HepG2 (cell line): ENCODE data around the gene COA1. TPM values are rescaled to one million over a fixed set of nuclear protein-coding genes. Genes with fewer than 3 reads are reported as not detected.

Experiments
- ARID3A ChIP-seq: IDR thresholded peaks from 2 replicates; pipeline ENCODE4 v1.6.1; 2012; ENCODE audit warnings: low read depth, low read length, improper control_type of control experiment
- ARNT ChIP-seq: fragments of 450-650 bp; IDR thresholded peaks from 2 replicates; pipeline ENCODE4 v1.6.1; 2017
- CEBPZ ChIP-seq: IDR thresholded peaks from 2 replicates; pipeline ENCODE4 v1.6.1; 2012; ENCODE audit warnings: low read length, improper control_type of control experiment
- CREM ChIP-seq, 2 experiments: sonication (generic) in 1 of 2; formaldehyde crosslinking in 1 of 2; IDR thresholded peaks; 2 replicates each; pipeline versions ENCODE4 v1.4.0 to v1.6.1; 2016 to 2020; ENCODE audit warnings: antibody characterized with exemption in 1 of 2, mild to moderate bottlenecking in 1 of 2, missing genetic modification reagents in 1 of 2
- DRAP1 ChIP-seq: IDR thresholded peaks from 2 replicates; pipeline ENCODE4 v1.6.1; 2016; ENCODE audit warnings: missing genetic modification reagents, missing compliant biosample characterization
- ELF3 ChIP-seq: IDR thresholded peaks from 2 replicates; pipeline ENCODE4 v1.6.1; 2016; ENCODE audit warnings: missing genetic modification reagents, missing compliant biosample characterization
- ETV5 ChIP-seq: IDR thresholded peaks from 2 replicates; pipeline ENCODE4 v1.6.1; 2018; ENCODE audit warnings: missing biosample characterization, missing genetic modification reagents, inconsistent platforms, borderline replicate concordance
- FOXP1 ChIP-seq, 2 experiments: fragments of 450-650 bp in 1 of 2; IDR thresholded peaks; 2 replicates each; pipeline ENCODE4 v1.6.1; 2017 to 2018; ENCODE audit warnings: antibody characterized with exemption in 1 of 2
- JUN ChIP-seq: sonication (generic); formaldehyde crosslinking; IDR thresholded peaks from 2 replicates; pipeline ENCODE4 v1.4.0; 2020; ENCODE audit warnings: mild to moderate bottlenecking, missing genetic modification reagents
- JUNB ChIP-seq: sonication (generic); formaldehyde crosslinking; IDR thresholded peaks from 2 replicates; pipeline ENCODE4 v1.8.0; 2022; ENCODE audit warnings: missing genetic modification reagents, mild to moderate bottlenecking, borderline replicate concordance
- NFATC3 ChIP-seq: sonication (generic); formaldehyde crosslinking; IDR thresholded peaks from 2 replicates; pipeline ENCODE4 v1.5.1; 2020; ENCODE audit warnings: mild to moderate bottlenecking, missing genetic modification reagents
- TFDP2 ChIP-seq: sonication (generic); formaldehyde crosslinking; IDR thresholded peaks from 2 replicates; pipeline ENCODE4 v1.4.0; 2020; ENCODE audit warnings: missing genetic modification reagents
- ZBTB14 ChIP-seq: sonication (generic); formaldehyde crosslinking; IDR thresholded peaks from 2 replicates; pipeline ENCODE4 v1.4.0; 2020; ENCODE audit warnings: missing genetic modification reagents
- ZBTB20 ChIP-seq: sonication (generic); formaldehyde crosslinking; IDR thresholded peaks from 2 replicates; pipeline ENCODE4 v1.8.1; 2023; ENCODE audit warnings: missing genetic modification reagents, low read depth, mild to moderate bottlenecking, borderline replicate concordance
- ZBTB38 ChIP-seq: sonication (generic); formaldehyde crosslinking; IDR thresholded peaks from 2 replicates; pipeline ENCODE4 v1.5.1; 2020; ENCODE audit warnings: mild to moderate bottlenecking, missing genetic modification reagents
- ZFP37 ChIP-seq: sonication (generic); formaldehyde crosslinking; IDR thresholded peaks from 2 replicates; pipeline ENCODE4 v1.4.0; 2020; ENCODE audit warnings: missing genetic modification reagents, borderline replicate concordance
- ZFP82 ChIP-seq: sonication (generic); formaldehyde crosslinking; IDR thresholded peaks from 2 replicates; pipeline ENCODE4 v1.5.1; 2020; ENCODE audit warnings: mild to moderate bottlenecking, missing genetic modification reagents, borderline replicate concordance
- ZNF253 ChIP-seq: sonication (generic); formaldehyde crosslinking; IDR thresholded peaks from 2 replicates; pipeline ENCODE4 v1.8.0; 2022; ENCODE audit warnings: mild to moderate bottlenecking, missing genetic modification reagents, borderline replicate concordance
- ZNF354B ChIP-seq: sonication (generic); formaldehyde crosslinking; IDR thresholded peaks from 2 replicates; pipeline ENCODE4 v1.8.0; 2022; ENCODE audit warnings: mild to moderate bottlenecking, missing genetic modification reagents
- ZNF773 ChIP-seq: sonication (generic); formaldehyde crosslinking; IDR thresholded peaks from 2 replicates; pipeline ENCODE4 v1.4.0; 2020; ENCODE audit warnings: missing genetic modification reagents, borderline replicate concordance
- ZNF775 ChIP-seq: sonication (generic); formaldehyde crosslinking; IDR thresholded peaks from 2 replicates; pipeline ENCODE4 v1.4.0; 2020; ENCODE audit warnings: missing genetic modification reagents, mild to moderate bottlenecking, moderate library complexity, borderline replicate concordance
- polyA plus RNA-seq, 8 experiments: library from polyadenylated mRNA; depleted of rRNA in 3 of 8; stranded (reverse) in 7 of 8; unstranded in 1 of 8; fragments of >200 nt; fragmentation: Illumina TruSeq in 4 of 8; extraction: Trizol in 4 of 8; gene quantifications; 2 replicates each; pipeline versions ENCODE4 v1.2.1 to v1.2.3, GENCODE V29; 2011 to 2016; ENCODE audit warnings: low read depth in 4 of 8, missing spikeins in 1 of 8, mixed read lengths in 1 of 8; ENCODE audit not compliant: insufficient read depth in 1 of 8
- total RNA-seq, 5 experiments: library from RNA; depleted of rRNA; stranded (reverse); fragments of >200 nt; fragmentation: Illumina TruSeq; extraction: Trizol; gene quantifications; 2 replicates each; pipeline ENCODE4 v1.2.3, GENCODE V29; 2016; ENCODE audit warnings: low read depth in 1 of 5

Gene COA1
- total and polyA plus RNA-seq, 2 of the 13 experiments (the other 11 are each of a cell fraction or from before 2014, with no cell fraction given), result 33.2 to 65.7 TPM

- TF ChIP-seq ZFP82 (CRISPR knock-in tag) (peak; percentile 55; the same call in 1 of the 2 replicates), JUNB (CRISPR knock-in tag) (no peak), DRAP1 (peak; percentile 34; the same call in 1 of the 2 replicates), ARNT (no peak), TFDP2 (CRISPR knock-in tag) (no peak; the same call in 1 of the 2 replicates), ZNF354B (CRISPR knock-in tag) (no peak), ZBTB20 (CRISPR knock-in tag) (0 out of 2 replicates have a peak, but pooled peaks have one; percentile 43), ZNF253 (CRISPR knock-in tag) (peak; percentile 73; the same call in 1 of the 2 replicates), ZBTB38 (peak; percentile 38; the same call in 1 of the 2 replicates), ARID3A (no peak), JUN (CRISPR knock-in tag) (no peak), ZBTB14 (CRISPR knock-in tag) (peak; percentile 81), CREM (IDR thresholded peaks at IDR 0.05) (no peak), CREM (CRISPR knock-in tag; IDR thresholded peaks at IDR 0.05) (no peak), ZNF773 (CRISPR knock-in tag) (no peak), ELF3 (no peak; the same call in 1 of the 2 replicates), CEBPZ (no peak), ZFP37 (CRISPR knock-in tag) (no peak), ZNF775 (no peak), NFATC3 (CRISPR knock-in tag) (0 out of 2 replicates have a peak, but pooled peaks have one; percentile 73), ETV5 (CRISPR knock-in tag) (peak; percentile 54; the same call in 1 of the 2 replicates), FOXP1 (IDR thresholded peaks at IDR 0.05) (no peak), FOXP1 (CRISPR knock-in tag; IDR thresholded peaks at IDR 0.05) (no peak)
These were observed 28.9 kb upstream of the COA1 start, which contains the start of gene BLVRA (continued) for GRCh38 chr7:43758029-43758821.
